ENCODE results near the gene CENPB.

The CENPB gene

DNA sequence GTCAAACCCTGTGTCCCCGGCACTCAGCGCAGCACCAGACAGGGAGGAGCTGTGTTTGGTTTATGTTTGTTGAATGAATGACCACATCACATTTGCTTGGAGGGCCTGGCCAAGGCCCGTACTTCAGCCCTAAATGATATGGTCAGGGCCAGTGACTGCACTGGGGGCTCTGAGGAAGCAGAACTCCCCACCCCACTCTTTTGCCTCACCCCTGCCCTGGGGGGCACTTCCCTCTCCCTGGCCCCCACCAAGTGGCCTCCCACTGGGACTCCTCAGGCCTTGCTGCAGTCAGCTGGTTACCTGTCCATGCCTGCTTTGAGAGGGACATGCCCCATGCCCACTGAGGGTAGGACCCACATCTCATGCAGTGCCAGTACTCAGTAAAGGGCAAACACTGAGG lies 21.9 kb downstream of the CENPB start:
- no peak for DNase-seq

DNA sequence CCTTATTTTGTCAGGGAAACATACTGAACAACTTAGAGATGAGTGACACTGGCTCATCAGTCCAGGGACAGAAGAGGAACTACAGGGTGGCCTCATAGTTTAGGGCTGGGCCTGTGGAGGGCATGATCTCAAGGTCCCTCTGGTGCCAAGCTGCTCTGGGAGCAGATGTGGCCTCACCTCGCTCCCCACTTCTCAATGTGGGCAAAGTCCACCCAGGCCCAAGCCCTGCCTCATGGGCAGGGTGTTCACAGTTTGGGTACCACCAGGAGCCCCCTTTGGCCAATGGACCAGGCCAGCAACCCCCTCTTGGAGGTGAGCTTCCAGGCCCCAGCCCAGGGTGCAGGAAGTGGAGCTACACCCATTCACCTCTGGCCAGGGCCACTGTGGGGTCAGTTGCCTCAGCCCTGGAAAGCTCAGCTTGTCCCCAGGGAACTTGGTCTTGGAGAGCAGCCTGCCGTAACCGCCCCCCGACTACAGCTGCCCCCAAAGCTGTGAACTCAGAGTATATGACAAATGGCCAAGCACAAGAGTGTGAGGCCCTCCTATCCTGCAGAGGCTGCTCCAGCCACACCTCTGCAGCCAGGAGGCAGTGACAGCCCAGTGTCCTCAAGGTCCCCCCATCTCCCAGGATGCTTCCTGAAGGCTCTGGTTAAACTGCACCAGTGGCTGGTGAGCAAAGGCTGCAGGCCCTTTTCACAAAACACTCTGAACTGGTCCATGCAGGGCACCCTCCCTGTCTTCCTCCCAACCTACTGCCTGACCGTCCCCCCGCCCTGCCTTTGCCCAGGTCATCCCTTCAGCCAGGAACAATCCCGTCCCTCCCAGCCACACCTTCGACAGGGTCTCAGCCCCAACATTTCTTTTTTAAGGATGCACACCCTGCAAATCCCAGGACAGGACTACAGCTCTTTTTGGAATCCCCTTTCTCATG lies 22.6 kb downstream of the CENPB start:
- DNase-seq, result no peak

DNA sequence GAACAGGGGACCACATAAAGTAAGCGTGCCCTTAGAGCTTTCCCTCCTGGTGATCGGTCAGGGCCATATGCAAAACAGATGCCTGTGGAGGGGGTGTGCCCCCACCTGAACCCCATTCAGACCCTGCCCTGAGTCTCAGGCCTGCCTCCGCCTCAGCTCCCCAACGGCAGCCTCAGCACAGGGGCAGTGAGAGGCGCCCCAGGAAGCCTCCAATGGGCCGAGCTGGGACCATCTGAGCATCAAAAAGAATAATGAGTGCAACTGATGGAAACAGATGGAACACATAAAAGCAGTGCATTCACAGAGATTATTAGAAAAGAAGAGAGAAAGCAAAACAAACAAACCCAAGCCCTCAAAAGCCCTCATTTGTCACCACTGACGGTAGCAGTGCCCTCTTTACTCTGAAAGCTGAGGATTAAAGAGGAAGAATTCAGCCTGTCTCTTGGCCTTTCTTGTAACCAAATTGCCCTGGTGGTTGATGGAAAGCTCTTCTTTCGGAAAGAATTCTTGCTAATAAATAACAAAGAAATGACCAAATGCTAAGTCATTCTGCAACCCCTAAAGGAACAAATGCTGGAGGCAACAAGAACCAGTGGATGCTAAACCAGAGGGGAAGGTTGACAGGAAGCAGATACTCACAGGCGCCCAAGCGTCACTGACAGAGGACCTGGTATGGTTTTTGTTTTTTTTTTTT lies 25.7 kb downstream of the CENPB start:
- DNase-seq, result peak; percentile 24

DNA sequence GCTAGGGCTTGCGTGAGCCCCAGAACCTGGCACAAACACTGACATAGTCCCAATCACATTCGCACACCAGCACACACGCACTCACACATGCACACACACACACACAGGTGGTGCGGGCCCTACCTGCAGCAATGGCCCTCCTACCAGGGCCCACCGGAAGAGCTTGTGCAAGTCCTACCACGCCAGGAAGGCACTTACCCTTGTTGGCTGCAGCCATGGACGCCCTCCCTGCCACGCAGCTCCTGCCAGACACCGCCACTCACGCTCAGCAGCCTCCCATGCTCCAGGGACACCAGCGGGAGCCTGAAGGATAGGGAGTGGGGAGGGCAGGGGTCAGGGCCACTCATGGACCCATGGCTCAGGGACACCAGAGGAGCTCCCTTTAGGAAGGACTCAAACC lies 26.7 kb downstream of the CENPB start:
- no peak for DNase-seq

DNA sequence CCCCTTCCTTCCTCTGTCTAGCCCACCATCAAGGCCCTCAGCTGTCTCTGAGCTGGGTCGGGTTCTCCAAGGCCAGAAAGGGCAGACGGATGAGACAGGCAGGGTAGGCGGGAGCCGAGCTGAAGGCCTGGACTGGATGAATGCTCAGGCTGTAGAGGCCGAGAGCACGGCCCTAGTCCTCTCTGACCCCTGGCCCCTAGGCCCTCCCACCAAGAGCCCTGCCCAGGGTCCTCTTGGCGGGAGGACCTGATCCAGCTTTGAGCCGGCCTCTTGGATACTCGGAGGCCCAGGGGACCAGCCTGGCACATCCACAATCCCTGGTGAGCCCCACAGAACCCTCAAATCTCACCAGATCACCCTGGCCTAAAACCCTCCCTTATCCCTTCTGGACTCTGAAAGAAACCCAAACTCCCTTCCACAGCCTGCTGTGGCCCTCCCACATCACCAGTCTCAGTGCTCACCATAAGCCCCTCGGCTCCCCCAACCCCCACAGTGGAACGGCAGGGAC lies 27.2 kb downstream of the CENPB start:
- no peak for DNase-seq

DNA sequence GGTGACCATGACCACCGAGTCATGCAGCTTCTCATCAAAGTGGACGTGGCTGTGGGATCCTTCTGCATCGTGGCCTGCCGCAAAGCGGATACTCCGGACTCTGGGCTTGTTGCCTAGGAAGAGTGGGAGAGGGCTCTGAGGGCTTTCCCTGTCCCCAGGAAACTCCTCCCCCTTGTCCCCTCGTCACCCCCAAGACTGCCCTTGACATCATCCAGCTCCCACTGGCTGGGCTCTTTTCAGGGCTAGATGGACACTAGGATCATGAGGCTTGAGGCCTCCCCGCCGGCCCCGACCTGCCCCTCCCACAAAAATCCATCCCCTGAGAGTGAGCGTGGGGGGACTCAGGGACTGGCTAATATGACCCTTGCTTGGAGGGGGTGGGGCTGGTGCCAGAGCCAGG lies 28.0 kb downstream of the CENPB start:
- no peak for DNase-seq

DNA sequence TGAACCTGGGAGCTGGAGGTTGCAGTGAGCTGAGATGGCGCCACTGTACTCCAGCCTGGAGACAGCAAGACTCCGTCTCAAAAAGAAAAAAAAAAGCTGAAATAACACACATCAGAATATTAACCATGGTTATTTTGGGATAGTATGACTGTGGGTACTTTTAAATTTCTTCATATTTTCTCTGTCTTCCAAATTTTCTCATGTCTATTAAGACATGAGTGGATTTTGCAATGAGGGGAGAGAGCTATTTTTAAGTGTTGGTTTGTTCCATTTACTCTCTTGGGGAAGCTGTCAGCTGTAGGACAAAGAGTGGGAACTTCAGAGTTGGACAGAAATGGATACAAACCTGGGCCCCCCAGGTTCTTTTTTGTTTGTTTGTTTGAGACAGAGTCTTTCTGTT lies 29.3 kb downstream of the CENPB start:
- no peak for DNase-seq

DNA sequence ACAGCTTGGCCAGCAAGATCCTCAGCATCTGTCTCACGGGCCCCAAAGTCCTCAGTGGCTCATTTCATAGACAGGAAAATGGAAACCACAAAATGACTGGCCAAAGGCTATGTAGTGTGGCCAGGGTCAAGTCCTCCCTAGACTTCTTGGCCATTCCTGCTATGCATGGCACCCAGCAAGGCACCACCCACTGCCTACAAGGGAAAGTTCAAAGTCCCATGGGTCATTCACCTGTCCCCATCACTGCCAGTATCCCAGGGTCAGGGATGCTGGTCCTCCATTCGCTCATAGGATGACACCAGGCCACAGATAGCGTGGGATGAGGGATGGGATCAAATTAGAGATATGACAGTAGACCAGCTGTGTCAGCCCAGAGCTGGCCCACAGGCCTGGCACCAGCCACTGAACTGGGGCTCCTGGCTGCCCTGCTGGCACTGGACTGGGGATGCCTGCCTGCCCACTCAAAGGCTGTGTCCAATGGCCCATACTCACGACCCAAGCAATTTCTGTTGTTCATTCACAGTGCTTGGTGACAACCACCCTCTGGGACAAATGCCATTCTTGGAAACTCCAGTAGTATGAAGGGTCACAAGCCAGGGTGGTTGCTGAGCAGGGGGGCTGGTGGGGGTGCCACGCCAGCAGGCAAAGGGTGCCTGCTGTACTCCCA lies 30.6 kb downstream of the CENPB start:
- no peak for DNase-seq

DNA sequence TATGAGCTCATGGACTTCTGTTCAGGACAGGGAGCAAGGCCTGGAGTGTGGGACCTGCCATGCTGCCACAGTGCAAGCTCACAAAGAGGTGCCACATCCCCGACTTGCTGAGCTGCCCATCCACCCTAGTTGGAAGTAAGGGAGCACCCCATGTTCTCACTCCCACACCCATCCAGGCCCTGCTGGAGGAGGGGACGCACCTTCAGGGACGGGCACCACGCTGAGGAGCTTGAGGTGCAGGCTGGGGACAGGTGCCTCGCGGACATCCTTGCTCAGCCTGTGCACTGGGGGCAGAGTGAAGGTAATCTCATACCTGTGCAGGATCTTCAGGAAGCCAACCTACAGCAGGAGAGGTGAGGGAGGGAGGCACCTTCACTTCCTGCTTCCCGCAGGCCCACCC lies 31.3 kb downstream of the CENPB start:
- DNase-seq, result no peak

DNA sequence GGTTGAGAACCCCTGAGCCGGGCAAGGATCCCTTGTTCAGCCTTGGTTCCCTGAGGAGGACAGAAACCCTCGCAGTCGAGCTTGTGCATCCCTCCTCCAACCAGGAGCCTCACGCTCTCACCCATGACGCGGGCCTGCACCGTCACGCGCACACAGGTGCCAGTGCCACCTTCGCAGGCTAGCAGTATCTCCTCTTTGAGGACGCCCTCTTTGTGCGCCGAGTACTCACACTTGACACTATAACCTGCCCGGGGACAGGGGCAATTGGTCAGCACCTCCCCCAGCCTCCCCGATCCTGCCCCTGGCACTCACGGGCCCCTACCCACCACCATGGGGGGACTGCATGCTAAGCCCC lies 32.3 kb downstream of the CENPB start:
- no peak for DNase-seq

DNA sequence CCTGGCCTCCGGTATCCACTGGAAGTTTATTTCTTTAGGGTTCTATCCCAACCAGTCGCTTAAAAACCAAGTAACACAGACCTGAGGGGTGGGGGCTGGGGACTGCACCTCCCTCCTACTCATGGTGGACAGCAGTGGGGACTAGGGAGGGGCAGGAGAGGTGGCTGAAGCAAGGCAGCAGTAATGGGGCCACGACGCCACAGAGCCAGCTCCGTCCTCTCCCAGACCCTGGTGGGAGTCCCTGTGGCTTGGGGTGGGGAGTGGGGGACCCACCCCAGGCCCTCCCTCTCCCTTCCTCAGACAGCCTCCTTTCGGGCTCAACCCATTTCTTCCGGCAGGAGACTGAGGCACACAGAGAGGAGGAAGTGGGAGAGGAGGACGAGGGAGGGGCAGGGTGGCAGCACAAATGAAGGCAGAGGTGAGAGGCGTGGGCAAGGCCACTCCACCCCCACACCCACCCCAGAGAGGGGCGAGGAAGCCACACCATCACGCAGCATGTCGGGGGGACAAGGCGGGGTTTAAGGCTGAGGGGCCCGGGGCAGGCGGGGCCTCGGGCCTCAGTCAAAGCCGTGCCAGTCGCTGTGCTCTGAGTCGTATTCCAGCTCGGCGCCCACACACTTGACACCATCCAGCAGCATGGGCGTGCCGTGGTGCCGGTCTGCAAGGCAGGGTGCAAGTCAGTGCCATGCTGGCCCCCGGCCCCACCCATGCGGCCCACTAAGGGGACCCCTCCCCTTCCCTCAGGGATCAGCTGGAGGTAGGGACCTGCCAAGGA lies 32.9 kb downstream of the CENPB start:
- DNase-seq, result no peak

DNA sequence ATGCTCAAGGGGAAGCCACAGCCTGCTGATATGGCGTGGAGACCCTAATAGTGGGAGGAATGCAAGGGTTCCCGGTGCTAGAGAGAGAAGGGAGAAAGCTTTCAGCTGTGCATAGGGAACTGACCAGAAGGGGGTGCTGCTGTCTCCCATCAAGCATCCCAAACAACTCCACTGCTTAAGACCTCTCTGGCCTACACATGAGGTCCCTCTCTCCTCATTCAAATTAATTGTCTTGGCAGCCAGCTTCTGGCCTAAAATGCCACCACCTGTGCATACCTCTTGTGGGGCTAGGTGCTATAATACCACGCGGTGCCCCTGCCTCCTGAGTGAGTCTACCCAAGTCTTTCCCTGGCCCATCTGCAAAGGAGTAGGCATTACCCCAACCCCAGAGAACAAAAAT lies 33.4 kb downstream of the CENPB start:
- DNase-seq, result peak; percentile 74

DNA sequence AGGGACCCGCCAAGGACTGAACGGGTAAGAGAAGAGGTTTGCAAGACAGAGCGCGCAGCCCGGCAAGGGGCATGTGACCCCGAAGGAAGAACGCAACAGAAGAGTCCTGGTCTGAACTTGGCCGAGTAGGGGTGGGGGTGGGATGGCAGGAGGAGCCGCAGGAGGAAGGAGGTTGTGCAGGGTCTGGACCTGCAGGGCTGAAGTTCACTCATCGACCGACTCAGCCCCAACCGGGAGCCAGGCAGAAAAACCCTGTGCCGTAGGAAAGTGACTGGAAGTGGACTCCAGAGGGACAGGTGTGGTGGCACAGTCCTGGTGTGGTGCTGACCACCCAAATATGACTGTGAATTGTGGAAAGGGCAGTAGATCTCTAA lies 34.2 kb downstream of the CENPB start:
- DNase-seq, result no peak

DNA sequence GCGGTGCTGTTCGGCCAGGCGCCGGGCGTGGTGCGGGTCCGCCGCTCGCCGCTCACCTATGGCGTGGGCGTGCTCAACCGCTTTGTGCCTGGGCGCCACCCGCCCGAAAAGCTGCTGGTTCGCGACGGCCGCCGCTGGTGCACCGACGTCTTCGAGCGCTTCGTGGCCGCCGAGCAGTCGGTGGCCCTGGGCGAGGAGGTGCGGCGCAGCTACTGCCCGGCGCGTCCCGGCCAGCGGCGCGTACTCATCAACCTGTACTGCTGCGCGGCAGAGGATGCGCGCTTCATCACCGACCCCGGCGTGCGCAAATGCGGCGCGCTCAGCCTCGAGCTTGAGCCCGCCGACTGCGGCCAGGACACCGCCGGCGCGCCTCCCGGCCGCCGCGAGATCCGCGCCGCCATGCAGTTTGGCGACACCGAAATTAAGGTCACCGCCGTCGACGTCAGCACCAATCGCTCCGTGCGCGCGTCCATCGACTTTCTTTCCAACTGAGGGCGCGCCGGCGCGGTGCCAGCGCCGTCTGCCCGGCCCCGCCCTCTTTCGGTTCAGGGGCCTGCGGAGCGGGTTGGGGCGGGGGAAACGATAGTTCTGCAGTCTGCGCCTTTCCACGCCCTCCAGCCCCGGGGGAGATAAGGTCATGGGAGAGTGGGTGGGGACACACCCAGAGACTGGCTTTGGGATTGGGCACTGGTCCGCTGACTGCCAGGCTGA lies 34.7 kb downstream of the CENPB start:
- DNase-seq, result peak; percentile 92

DNA sequence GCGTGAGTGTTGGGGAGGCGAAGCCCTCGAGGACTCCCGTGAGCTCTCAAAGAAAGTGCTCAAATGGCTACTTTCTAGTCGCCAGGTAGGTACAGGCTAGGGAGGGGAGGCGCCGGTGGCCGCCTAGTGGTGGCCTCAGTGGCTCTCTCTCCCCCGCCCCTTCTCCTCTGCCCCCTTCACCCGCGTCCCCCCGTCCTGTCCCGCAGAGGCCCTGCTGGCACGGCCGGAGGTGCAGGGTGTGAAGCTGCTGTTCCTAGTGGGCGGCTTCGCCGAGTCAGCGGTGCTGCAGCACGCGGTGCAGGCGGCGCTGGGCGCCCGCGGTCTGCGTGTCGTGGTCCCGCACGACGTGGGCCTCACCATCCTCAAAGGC lies 35.2 kb downstream of the CENPB start:
- no peak for DNase-seq

DNA sequence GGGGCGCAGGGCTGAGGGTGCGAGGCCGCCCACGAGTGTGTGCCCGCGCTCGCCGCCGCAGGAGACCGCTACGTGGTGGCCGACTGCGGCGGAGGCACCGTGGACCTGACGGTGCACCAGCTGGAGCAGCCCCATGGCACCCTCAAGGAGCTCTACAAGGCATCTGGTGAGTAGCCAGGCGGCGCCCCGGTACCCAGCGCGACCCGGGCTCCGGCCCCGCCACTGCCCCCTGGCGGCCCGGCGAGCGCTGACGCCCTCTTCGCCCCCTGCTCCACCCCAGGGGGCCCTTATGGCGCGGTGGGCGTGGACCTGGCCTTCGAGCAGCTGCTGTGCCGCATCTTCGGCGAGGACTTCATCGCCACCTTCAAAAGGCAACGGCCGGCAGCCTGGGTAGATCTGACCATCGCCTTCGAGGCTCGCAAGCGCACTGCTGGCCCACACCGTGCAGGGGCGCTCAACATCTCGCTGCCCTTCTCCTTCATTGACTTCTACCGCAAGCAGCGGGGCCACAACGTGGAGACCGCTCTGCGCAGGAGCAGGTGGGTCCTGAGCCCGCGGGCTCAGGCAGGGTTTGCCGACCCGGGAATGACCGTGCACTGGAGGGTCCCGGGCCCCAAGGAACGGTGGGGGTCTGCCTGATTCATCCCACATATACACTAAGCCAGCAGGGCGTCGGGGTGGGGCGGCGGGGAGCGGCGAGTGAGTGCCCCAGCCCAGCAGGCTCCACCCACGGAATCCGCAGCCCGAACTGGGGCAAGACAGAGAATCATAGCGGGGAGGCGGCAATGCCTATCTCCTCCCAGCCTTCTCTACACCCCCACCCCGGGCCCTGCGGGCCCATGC lies 36.6 kb downstream of the CENPB start:
- no peak for DNase-seq

DNA sequence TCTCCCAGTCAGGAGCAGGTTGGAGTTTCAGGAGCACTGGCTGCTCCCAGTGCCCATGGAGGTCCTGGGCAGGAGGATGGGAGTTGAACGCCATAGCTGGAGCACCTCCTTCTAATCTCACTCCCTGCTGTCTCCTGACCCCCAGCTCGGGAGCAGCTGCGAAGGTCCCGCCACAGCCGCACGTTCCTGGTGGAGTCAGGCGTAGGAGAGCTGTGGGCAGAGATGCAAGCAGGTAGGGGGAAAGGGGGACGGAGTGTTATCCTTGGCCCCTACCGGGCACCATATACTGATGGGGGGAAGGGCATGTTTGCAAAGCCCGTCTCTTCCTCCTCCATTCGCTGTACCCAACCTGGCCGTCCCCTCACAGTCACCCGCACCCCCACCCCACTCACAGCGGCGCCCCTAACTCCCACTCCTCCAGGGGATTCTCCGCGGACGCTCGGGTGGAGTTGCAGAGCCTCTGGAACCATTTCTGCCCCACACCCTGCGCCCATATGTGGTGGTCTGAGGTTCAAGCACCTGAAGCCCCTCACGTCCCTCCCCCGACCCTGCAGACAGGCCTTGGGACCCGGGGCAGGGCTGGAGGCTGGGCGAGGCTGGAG lies 37.4 kb downstream of the CENPB start:
- DNase-seq, result no peak

DNA sequence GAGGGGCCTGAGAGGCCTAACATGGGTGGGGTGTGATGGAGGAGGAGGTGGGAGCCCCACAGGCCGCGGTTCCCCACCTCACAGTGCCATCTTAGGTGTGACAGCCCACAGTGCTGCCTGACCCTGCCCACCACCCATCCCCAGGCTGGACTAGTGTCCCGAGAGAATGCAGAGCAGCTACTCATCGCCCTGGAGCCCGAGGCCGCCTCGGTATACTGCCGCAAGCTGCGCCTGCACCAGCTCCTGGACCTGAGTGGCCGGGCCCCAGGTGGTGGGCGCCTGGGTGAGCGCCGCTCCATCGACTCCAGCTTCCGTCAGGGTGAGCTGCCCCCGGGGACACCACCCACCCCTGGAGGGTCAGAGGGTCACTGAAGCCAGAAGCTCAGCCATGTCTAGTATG lies 38.5 kb downstream of the CENPB start:
- DNase-seq, result no peak

DNA sequence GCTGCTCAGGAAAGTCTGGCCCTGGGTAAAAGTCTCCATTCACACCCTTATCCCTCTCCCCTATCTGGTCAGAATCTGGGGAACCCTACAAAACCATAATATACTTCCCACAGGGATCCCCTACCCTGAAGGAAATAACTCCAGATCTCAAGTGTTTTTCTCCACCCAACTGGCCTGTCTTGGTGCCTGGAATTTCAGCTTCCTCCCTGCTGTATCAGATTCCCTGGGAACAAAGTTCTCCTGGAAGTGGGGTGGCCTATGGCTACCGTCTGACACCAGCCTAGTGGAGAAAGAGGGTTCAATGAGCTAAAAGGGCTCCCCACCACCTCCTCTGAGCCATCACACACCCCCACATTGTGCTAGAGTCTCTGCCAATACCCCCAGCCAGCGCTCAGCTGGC lies 39.1 kb downstream of the CENPB start:
- DNase-seq, result no peak

DNA sequence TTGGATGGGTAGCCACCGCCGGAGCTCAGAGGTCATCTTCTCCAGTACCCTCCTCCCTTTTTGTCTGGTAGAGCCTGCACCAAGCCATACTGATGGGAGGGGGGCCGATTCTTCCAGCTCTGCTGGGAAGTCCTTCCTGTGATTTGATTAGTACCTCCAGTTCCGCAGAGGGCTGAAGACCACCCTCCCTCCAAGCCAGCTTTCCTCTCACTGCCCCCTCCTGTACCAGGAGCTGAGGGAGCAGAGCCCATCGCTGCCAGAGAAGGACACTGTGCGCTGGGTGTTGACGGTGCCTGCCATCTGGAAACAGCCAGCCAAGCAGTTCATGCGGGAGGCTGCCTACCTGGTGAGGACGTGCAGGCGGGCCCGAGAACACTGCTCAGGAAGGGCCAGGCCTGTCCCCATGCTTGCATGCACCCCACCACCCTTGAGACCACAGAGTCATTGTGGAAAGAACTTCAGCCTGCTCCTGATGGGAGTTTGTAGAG lies 40.8 kb downstream of the CENPB start:
- DNase-seq, result no peak

All from NCI-H510A treated with DMSO at 0.1 percent for 48 hours (cell line).